OCI-LY1 (cell line): ENCODE measurements around the gene SLC22A1.

Experiments
- CTCF ChIP-seq: fragments of 200-600 bp; sonication (generic), shearing (Covaris generic); IDR thresholded peaks from 2 replicates; pipeline ENCODE4 v1.5.1; 2017; ENCODE audit warnings: mild to moderate bottlenecking, antibody characterized with exemption, low read length, moderate library complexity, mixed read lengths
- EZH2 ChIP-seq: fragments of 200-600 bp; sonication (generic), shearing (Covaris generic); IDR thresholded peaks from 2 replicates; pipeline ENCODE4 v1.8.0; 2017; ENCODE audit warnings: borderline replicate concordance, mixed run types, mild to moderate bottlenecking, antibody characterized with exemption, low read length, moderate library complexity, mixed read lengths

- TF ChIP-seq EZH2: no peak
- TF ChIP-seq CTCF: no peak
Measured at GRCh38 chr6:160203522-160203921, 81.9 kb downstream of the SLC22A1 start.
